Hypothalamus (tissue), 51 donors: Measurements from ENCODE around the gene PDZK1.
A peak's percentile ranks its signal among the peaks of the same experiment; 100 is the strongest.
"Not testable (repeated sequence)": the region's sequence is repeated elsewhere in the genome, so short reads cannot be mapped to it uniquely, and the experiment has no call there.

Source experiments
- DNase-seq, 51 donors: peaks; one replicate each; lab custom pipeline; 2025; lab: John Stamatoyannopoulos, UW

PDZK1 gene

GRCh38 chr1:145707183-145707867 lies at the start of gene PDZK1:
Gene PDZK1 (minus strand): TSS chr1:145707368. CDS start chr1:145688021, 19,347 bp downstream.
- no peak for DNase-seq

GRCh38 chr1:145751491-145752037 lies 44.4 kb upstream of the PDZK1 start:
- peak in 15 of 51 donors; percentile 1 to 33 (median 8) for DNase-seq

- DNase-seq = no peak
These were observed 43.3 kb upstream of the PDZK1 start for GRCh38 chr1:145750426-145750825.

GRCh38 chr1:145747398-145748247 lies 40.5 kb upstream of the PDZK1 start:
- no peak for DNase-seq

GRCh38 chr1:145740269-145740668 lies 33.1 kb upstream of the PDZK1 start:
- DNase-seq = no peak

- no peak for DNase-seq
These were observed 29.0 kb upstream of the PDZK1 start for GRCh38 chr1:145736191-145736590.

GRCh38 chr1:145730900-145731299 lies 23.7 kb upstream of the PDZK1 start:
- DNase-seq = no peak

- DNase-seq = no peak
These were observed 23.3 kb upstream of the PDZK1 start for GRCh38 chr1:145730467-145730866.

- no peak for DNase-seq
These were observed 22.7 kb upstream of the PDZK1 start for GRCh38 chr1:145729666-145730436.

- DNase-seq = no peak
These were observed 22.0 kb upstream of the PDZK1 start for GRCh38 chr1:145729196-145729595.

GRCh38 chr1:145726193-145726592 lies 19.0 kb upstream of the PDZK1 start:
- not testable (repeated sequence) for DNase-seq

- peak in 49 of 51 donors; percentile 6 to 84 (median 45) for DNase-seq
These were observed 13.9 kb upstream of the PDZK1 start for GRCh38 chr1:145720878-145721671.

- DNase-seq = no peak
These were observed 13.3 kb upstream of the PDZK1 start for GRCh38 chr1:145720556-145720877.

GRCh38 chr1:145719230-145720079 lies 12.3 kb upstream of the PDZK1 start, which contains the start of gene CD160:
Gene CD160 (plus strand): TSS chr1:145719499. CDS start chr1:145728328, 8,829 bp downstream.
- DNase-seq = no peak

GRCh38 chr1:145718465-145718864 lies 11.3 kb upstream of the PDZK1 start:
- DNase-seq = not testable (repeated sequence)

- DNase-seq = no peak
These were observed 10.7 kb upstream of the PDZK1 start for GRCh38 chr1:145717833-145718232.

GRCh38 chr1:145716641-145717345 lies 9.6 kb upstream of the PDZK1 start:
- DNase-seq = no peak

- DNase-seq = no peak
These were observed 7.5 kb upstream of the PDZK1 start for GRCh38 chr1:145714524-145715111.
